Measurements from ENCODE around the gene ST7L. TPM values are rescaled to one million over a fixed set of nuclear protein-coding genes. Genes with fewer than 3 reads are reported as not detected.

ST7L gene
- total RNA-seq, 1 experiment from 2014 or later = 17.5 TPM

DNA sequence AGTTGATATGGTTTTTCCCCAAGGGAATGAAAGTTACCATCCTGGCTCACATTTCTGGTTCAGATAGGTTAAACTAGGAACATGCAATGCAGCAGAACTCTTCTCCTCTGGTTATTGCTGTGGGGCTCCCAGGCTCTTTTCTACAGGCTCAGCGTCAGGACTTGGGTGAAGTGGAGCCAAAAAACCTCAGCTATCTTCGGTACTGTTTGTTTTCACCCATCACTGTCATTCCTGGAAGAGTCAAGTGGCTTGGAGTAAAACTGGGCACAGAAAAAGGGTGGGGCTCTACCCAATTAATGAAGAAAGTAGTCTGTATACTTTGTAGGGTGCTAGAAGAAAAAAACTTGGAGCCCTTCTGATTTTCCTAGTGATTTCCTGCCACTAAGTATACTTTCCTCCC lies 100.8 kb downstream of the ST7L start:
- no peaks in the 10 kb centered on the region for H4K20me1 ChIP-seq (ENCODE audit: low read length)
- no peak overlapping the region for H2AFZ ChIP-seq (ENCODE audit: low read length)
- intact Hi-C loops (cut with micrococcal nuclease) = no loop called here
- H3K9me2 ChIP-seq (replicated peaks; ENCODE audit: low read length) = no peaks in the 10 kb centered on the region
- no peaks in the 10 kb centered on the region for H3K79me2 ChIP-seq (ENCODE audit: low read length)
- ATAC-seq (no peak), DNase-seq (no peak)
- POLR2A ChIA-PET (ENCODE audit: unreplicated experiment) = interaction anchor here (0.6 kb wide), 1 partner anchor 347 kb away, joined by 3 read pairs; no protein-coding TSS in a partner anchor
- H3K4me2 ChIP-seq (ENCODE audit: low read length) = no peak overlapping the region
- H3K36me3 ChIP-seq (ENCODE audit: low read depth, low read length) = no peaks in the 10 kb centered on the region
- H3K9me3 ChIP-seq (ENCODE audit: low read length) = no peaks in the 10 kb centered on the region
- H3F3A ChIP-seq (ENCODE audit: low read length, unreplicated experiment) = no peaks in the 10 kb centered on the region
- peaks cover 5% of the 10 kb centered on the region; the same call in 1 of the 2 replicates for H3K4me1 ChIP-seq (ENCODE audit: insufficient read depth, low read length)
- no peak for TF ChIP-seq EZH2 (IDR thresholded peaks at IDR 0.05; ENCODE audit: low read length, unreplicated experiment)
- TF ChIP-seq CTCF (conservative IDR thresholded peaks at IDR 0.05; ENCODE audit: low read depth, low read length) = no peak
- no peak for TF ChIP-seq EZH2phosphoT487 (IDR thresholded peaks at IDR 0.05; ENCODE audit: borderline replicate concordance, low read length)
- H3K27me3 ChIP-seq (ENCODE audit: low read length) = no peaks in the 10 kb centered on the region
- no peak overlapping the region for H3K4me3 ChIP-seq (ENCODE audit: low read length)
- H3K9ac ChIP-seq (ENCODE audit: low read length) = no peak overlapping the region
- no TSS peak for BruUV-seq (replicated peaks)
- CTCF ChIA-PET = no interaction called here
- no peak overlapping the region for H3K27ac ChIP-seq (ENCODE audit: low read length)

DNA sequence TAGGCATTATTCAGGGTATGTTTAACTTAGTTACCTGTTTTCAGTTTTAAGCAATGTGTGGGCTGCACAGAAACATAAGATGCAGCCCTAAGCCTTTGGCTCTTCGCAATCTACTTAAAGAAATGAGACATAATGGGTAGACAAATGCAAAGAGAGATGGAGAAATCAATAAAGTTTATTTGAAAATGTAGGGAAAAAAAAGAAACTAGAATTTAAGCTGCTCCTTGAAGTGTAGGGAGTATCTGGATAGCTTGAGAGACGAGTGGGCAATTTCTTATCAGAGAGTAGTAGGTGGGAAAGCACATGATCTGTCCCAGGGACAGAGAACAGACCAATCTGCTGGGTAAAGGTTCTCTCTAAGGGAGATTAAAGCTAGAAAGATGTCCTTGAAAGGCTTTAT lies 101.3 kb downstream of the ST7L start:
- no peak for ATAC-seq
- H3K9ac ChIP-seq (ENCODE audit: low read length) = no peak overlapping the region
- no peak for DNase-seq
- TF ChIP-seq CTCF (conservative IDR thresholded peaks at IDR 0.05; ENCODE audit: low read depth, low read length) (no peak), EZH2 (IDR thresholded peaks at IDR 0.05; ENCODE audit: low read length, unreplicated experiment) (no peak), EZH2phosphoT487 (IDR thresholded peaks at IDR 0.05; ENCODE audit: borderline replicate concordance, low read length) (no peak)
- H4K20me1 ChIP-seq (ENCODE audit: low read length) = no peaks in the 10 kb centered on the region
- H3K4me3 ChIP-seq (ENCODE audit: low read length) = no peak overlapping the region
- POLR2A ChIA-PET (ENCODE audit: unreplicated experiment) = interaction anchor here (0.6 kb wide), 1 partner anchor 347 kb away, joined by 3 read pairs; no protein-coding TSS in a partner anchor
- no peaks in the 10 kb centered on the region for H3K27me3 ChIP-seq (ENCODE audit: low read length)
- no TSS peak for BruUV-seq (replicated peaks)
- intact Hi-C loops (cut with micrococcal nuclease) = no loop called here
- H3K27ac ChIP-seq (ENCODE audit: low read length) = no peak overlapping the region
- no peaks in the 10 kb centered on the region for H3F3A ChIP-seq (ENCODE audit: low read length, unreplicated experiment)
- CTCF ChIA-PET = no interaction called here
- no peaks in the 10 kb centered on the region for H3K36me3 ChIP-seq (ENCODE audit: low read depth, low read length)
- no peaks in the 10 kb centered on the region for H3K9me2 ChIP-seq (replicated peaks; ENCODE audit: low read length)
- no peak overlapping the region for H3K4me2 ChIP-seq (ENCODE audit: low read length)
- H3K9me3 ChIP-seq (ENCODE audit: low read length) = no peaks in the 10 kb centered on the region
- peaks cover 5% of the 10 kb centered on the region; the same call in 1 of the 2 replicates for H3K4me1 ChIP-seq (ENCODE audit: insufficient read depth, low read length)
- H2AFZ ChIP-seq (ENCODE audit: low read length) = no peak overlapping the region
- no peaks in the 10 kb centered on the region for H3K79me2 ChIP-seq (ENCODE audit: low read length)

DNA sequence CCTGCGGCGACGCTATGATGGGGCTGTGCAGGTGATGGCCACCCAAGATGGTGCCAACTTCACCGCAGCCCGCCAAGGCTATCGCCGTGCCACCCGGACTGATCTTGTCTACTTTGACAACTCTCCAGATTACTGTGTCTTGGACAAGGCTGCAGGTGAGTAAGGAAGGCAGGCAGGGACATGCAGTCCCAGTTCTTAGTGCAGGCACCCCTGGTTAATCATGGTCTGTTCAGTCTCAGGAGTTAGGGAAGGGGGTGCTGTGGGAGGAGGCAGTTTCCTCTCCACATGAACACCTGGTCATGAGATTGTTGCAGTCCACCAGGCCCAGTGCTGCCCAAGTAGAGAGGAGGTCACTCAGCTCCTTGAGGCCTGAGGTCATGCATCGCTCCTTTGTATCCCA lies 101.7 kb downstream of the ST7L start:
- Histone ChIP-seq H3K9me3 (ENCODE audit: low read length) (no peaks in the 10 kb centered on the region), H2AFZ (ENCODE audit: low read length) (no peak overlapping the region), H3K9ac (ENCODE audit: low read length) (no peak overlapping the region), H3K36me3 (ENCODE audit: low read depth, low read length) (no peaks in the 10 kb centered on the region), H3K4me1 (ENCODE audit: insufficient read depth, low read length) (peaks cover 5% of the 10 kb centered on the region; the same call in 1 of the 2 replicates), H3F3A (ENCODE audit: low read length, unreplicated experiment) (no peaks in the 10 kb centered on the region), H3K79me2 (ENCODE audit: low read length) (no peaks in the 10 kb centered on the region), H4K20me1 (ENCODE audit: low read length) (no peaks in the 10 kb centered on the region), H3K4me2 (ENCODE audit: low read length) (no peak overlapping the region), H3K9me2 (replicated peaks; ENCODE audit: low read length) (no peaks in the 10 kb centered on the region), H3K4me3 (ENCODE audit: low read length) (no peak overlapping the region), H3K27ac (ENCODE audit: low read length) (no peak overlapping the region), H3K27me3 (ENCODE audit: low read length) (no peaks in the 10 kb centered on the region)
- no TSS peak for BruUV-seq (replicated peaks)
- no peak for ATAC-seq
- no peak for TF ChIP-seq EZH2phosphoT487 (IDR thresholded peaks at IDR 0.05; ENCODE audit: borderline replicate concordance, low read length)
- no peak for TF ChIP-seq CTCF (conservative IDR thresholded peaks at IDR 0.05; ENCODE audit: low read depth, low read length)
- TF ChIP-seq EZH2 (IDR thresholded peaks at IDR 0.05; ENCODE audit: low read length, unreplicated experiment) = no peak
- POLR2A ChIA-PET (ENCODE audit: unreplicated experiment) = no interaction called here
- CTCF ChIA-PET = no interaction called here
- no peak for DNase-seq
- intact Hi-C loops (cut with micrococcal nuclease) = no loop called here

All from PC-3 (cell line).